GM19438 (cell line): ENCODE measurements around the gene AKNA.

Experiments used
- ATAC-seq: cut with Tn5 transposase; IDR thresholded peaks from one replicate; pipeline ENCODE4 v1.9.1; 2021; ENCODE audit warnings: low read depth; ENCODE audit not compliant: unreplicated experiment

The AKNA gene

GRCh38 chr9:114288193-114289091, 99.3 kb downstream of the AKNA start:
- ATAC-seq = no peak

DNA sequence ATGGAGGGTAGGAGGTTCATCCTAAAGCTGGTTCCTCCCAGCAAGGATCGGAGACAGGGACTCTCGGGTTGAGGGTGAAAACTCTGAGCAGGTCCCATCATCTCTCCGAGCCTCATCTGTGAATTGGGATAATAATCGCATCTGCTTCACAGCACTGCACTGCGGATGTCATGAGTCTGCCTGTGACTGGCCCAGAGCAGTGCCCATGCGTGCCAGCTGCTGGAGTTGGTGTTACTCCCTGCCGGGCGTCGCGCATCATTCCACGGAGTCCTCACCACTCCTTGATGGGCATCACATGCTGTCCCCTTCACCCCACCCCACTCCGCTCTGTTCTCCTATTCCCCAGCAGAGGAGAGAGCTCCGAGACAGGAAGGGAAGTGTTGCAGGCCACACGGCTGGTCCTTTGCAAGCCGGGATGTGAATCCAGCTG, 100.0 kb downstream of the AKNA start:
- no peak for ATAC-seq

DNA sequence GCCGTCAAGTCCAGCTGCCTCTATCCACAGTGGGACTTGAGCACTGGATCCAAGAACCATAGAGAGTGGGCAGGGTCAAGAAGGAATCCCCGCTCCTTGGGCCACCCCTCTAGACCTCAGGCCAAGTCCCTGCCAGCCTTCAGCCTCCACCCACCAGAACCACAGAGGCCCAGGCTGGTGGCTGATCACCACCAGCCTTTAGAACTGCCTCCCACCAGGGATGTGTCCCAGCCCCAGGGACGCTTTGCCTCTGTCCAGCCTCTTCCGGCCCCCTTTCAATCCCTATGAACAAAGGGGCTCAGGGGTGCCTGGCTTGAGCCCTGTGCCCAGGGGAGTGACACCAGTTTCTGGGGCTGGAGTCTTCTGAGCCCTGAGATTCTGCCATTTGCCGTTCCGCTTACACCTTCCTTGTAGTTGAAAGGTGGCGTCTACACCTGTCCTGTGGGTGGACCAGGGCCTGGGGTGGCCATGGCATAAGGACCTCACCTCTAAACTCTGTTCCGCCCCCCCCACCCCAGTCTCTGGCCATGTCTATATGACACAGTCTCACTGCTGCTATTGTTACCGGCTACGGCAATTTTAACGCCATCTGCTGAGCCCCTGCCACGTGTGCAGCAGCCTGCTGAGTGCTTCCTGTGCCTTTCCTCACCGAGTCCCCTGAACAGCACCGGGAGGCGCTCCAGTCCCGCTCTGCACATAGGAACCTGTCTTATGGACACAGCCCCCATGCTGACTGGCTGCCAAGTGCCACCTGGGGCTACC, 100.6 kb downstream of the AKNA start:
- no peak for ATAC-seq

DNA sequence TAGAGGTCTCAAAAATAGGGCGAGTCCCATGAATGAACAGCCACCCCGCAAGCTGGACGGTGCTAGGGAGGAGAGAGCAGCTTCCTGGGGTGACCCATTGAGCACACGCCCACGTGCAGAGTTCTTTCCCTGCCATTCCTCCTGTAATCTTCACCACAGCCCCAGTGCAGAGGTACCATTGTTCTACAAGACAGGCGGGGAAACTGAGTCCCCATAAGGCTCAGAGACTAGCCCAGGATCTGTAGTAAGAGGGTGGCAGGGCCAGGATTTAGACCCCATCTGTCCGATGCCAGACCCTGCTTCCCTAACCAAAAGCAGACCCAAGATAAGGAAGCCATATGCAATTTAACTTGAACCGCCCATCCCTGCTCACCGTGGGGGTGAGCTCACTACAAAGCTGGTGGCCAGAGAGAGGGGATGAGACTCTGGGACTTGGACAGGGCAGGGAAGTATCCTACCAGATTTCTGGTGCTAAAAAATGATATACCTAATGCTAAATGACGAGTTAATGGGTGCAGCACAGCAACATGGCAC, 101.6 kb downstream of the AKNA start:
- ATAC-seq = no peak

- ATAC-seq = no peak
These were observed 102.5 kb downstream of the AKNA start for GRCh38 chr9:114285166-114285867.

DNA sequence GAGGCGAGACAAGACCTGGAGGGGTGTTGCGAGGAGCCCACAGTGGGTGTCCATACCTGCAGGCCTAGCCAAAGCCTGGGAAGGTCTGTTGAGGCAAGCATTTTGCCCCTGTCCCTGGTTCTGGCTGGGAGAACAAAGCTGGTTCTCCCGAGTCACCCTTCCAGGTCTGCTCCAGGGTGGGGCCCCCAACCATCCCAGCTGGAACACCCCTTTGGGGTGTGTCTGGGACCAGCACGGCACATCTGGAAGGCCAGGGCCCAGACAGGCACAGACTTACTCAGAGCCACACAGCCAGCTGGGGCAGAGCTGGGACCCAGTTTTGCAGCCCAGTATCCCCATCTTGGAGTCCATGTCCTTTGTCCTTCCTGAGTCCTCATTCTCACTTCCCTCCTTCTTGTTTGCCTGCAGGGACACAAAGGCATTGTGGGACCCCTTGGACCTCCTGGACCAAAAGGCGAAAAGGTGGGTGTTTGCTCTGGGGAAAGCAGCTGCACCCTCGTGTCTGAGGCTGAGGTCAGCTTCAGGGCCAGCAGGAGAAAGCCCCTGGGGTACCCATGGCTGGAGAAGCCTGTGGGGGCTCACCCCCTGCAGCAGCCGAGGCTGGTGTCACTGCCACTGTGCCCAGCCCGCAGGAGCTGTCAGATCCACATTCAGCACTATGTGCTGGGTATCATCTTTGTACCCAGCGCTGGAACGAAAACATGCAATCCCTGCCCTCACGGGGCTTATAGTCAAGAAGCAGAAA, 103.3 kb downstream of the AKNA start:
- no peak for ATAC-seq
